ENCODE measurements around the gene TGFA. TPM values are rescaled to one million over a fixed set of nuclear protein-coding genes. Genes with fewer than 3 reads are reported as not detected.

Gene TGFA
- total RNA-seq, 1 experiment from 2014 or later: 50.1 TPM

DNA sequence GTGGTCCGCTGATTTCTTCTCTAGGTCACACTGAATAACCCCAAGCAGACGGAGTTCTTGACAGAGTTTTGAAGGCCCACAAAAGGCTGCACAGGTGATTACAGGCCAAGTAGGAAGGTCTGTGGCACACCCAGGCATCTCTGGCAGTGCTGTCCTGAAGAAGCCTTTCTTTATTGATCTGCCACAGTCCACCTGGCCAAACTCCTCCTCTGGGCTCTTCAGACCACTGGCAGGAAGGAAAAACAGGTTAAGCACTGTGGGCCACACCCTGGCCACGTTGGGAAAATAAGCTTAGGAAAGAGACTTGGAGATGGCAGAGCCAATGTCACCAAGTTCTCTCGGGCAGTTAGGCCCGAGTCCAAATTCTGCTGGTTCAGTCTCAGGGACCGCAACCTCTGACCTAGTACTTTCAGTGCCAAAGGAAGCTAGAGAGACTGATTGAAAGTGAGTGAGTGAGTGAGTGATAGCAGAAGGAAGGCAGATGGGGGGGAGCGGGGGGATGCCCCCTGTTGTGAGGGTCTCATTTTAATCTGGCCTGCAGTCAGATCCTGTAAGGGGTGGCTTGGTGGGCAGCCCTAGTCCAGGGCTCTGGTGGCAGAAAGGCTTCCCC is 102.9 kb downstream of the TGFA start:
- no peaks in the 10 kb centered on the region for H3K79me2 ChIP-seq (ENCODE audit: insufficient read depth, low read length)
- H3K27ac ChIP-seq (ENCODE audit: low read depth, low read length): no peak overlapping the region
- no peaks in the 10 kb centered on the region for H4K20me1 ChIP-seq (ENCODE audit: insufficient read depth)
- ChIA-PET RAD21 (ENCODE audit: low non-redundant PET in 1 of 2, low total read pairs in 2 of 2, uncharacterized antibody in 2 of 2, unreplicated experiment in 2 of 2) (no interaction called here), CTCF (no interaction called here), POLR2A (no interaction called here)
- intact Hi-C loops (cut with micrococcal nuclease): no loop called here
- DNase-seq (ENCODE audit: low read depth, low spot score) (no peak), ATAC-seq (no peak)
- peaks cover 7 to 24% of the 10 kb centered on the region in 2 experiments for H3K36me3 ChIP-seq (ENCODE audit: control insufficient read depth in 1 of 2, insufficient read depth in 2 of 2, low read length in 2 of 2)
- H3K4me1 ChIP-seq (ENCODE audit: control insufficient read depth in 1 of 2, insufficient read depth in 2 of 2, low read length in 2 of 2): no peaks in the 10 kb centered on the region
- H3K27me3 ChIP-seq (ENCODE audit: insufficient read depth, low read length): no peaks in the 10 kb centered on the region
- no peak overlapping the region for H3K9ac ChIP-seq (ENCODE audit: low read length)
- no peaks in the 10 kb centered on the region for H3K9me2 ChIP-seq (ENCODE audit: insufficient read depth)
- no peaks in the 10 kb centered on the region for H3K9me3 ChIP-seq (ENCODE audit: control insufficient read depth in 1 of 2, insufficient read depth in 1 of 2, low read depth in 1 of 2, low read length in 2 of 2)
- H2AFZ ChIP-seq (ENCODE audit: low read depth, low read length, poor library complexity, severe bottlenecking): no peak overlapping the region
- no peak overlapping the region for H3K4me2 ChIP-seq (ENCODE audit: low read length)
- no peak overlapping the region for H3K4me3 ChIP-seq (replicated peaks in 1 of 2; ENCODE audit: low read depth in 1 of 2, low read length in 2 of 2)
- no peak for TF ChIP-seq CBX3 (IDR thresholded peaks at IDR 0.05; ENCODE audit: low read depth)
- no peak for TF ChIP-seq ELF1 (IDR thresholded peaks at IDR 0.05; ENCODE audit: borderline replicate concordance, low read depth)
- TF ChIP-seq, protein P1, sequence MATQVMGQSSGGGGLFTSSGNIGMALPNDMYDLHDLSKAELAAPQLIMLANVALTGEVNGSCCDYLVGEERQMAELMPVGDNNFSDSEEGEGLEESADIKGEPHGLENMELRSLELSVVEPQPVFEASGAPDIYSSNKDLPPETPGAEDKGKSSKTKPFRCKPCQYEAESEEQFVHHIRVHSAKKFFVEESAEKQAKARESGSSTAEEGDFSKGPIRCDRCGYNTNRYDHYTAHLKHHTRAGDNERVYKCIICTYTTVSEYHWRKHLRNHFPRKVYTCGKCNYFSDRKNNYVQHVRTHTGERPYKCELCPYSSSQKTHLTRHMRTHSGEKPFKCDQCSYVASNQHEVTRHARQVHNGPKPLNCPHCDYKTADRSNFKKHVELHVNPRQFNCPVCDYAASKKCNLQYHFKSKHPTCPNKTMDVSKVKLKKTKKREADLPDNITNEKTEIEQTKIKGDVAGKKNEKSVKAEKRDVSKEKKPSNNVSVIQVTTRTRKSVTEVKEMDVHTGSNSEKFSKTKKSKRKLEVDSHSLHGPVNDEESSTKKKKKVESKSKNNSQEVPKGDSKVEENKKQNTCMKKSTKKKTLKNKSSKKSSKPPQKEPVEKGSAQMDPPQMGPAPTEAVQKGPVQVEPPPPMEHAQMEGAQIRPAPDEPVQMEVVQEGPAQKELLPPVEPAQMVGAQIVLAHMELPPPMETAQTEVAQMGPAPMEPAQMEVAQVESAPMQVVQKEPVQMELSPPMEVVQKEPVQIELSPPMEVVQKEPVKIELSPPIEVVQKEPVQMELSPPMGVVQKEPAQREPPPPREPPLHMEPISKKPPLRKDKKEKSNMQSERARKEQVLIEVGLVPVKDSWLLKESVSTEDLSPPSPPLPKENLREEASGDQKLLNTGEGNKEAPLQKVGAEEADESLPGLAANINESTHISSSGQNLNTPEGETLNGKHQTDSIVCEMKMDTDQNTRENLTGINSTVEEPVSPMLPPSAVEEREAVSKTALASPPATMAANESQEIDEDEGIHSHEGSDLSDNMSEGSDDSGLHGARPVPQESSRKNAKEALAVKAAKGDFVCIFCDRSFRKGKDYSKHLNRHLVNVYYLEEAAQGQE (IDR thresholded peaks at IDR 0.05; ENCODE audit: low read depth): no peak
- TF ChIP-seq POLR2A (IDR thresholded peaks at IDR 0.05; ENCODE audit: borderline replicate concordance, extremely low read depth, insufficient read depth, insufficient read length): no peak
- TF ChIP-seq, protein P2, sequence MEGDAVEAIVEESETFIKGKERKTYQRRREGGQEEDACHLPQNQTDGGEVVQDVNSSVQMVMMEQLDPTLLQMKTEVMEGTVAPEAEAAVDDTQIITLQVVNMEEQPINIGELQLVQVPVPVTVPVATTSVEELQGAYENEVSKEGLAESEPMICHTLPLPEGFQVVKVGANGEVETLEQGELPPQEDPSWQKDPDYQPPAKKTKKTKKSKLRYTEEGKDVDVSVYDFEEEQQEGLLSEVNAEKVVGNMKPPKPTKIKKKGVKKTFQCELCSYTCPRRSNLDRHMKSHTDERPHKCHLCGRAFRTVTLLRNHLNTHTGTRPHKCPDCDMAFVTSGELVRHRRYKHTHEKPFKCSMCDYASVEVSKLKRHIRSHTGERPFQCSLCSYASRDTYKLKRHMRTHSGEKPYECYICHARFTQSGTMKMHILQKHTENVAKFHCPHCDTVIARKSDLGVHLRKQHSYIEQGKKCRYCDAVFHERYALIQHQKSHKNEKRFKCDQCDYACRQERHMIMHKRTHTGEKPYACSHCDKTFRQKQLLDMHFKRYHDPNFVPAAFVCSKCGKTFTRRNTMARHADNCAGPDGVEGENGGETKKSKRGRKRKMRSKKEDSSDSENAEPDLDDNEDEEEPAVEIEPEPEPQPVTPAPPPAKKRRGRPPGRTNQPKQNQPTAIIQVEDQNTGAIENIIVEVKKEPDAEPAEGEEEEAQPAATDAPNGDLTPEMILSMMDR (IDR thresholded peaks at IDR 0.05 in 2 of 3, conservative IDR thresholded peaks at IDR 0.05 in 1 of 3; ENCODE audit: borderline replicate concordance in 1 of 3, insufficient read depth in 1 of 3, low read depth in 2 of 3, low read length in 2 of 3): no peak
- TF ChIP-seq SRF (IDR thresholded peaks at IDR 0.05; ENCODE audit: low read depth): no peak
- TF ChIP-seq, protein P3, sequence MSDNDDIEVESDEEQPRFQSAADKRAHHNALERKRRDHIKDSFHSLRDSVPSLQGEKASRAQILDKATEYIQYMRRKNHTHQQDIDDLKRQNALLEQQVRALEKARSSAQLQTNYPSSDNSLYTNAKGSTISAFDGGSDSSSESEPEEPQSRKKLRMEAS (IDR thresholded peaks at IDR 0.05): no peak
- TF ChIP-seq EGR1 (IDR thresholded peaks at IDR 0.05; ENCODE audit: low read depth): no peak
- TF ChIP-seq, protein P4, sequence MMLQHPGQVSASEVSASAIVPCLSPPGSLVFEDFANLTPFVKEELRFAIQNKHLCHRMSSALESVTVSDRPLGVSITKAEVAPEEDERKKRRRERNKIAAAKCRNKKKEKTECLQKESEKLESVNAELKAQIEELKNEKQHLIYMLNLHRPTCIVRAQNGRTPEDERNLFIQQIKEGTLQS (IDR thresholded peaks at IDR 0.05): no peak
- no peak for TF ChIP-seq SIN3A (IDR thresholded peaks at IDR 0.05; ENCODE audit: low read depth)
- TF ChIP-seq SP1 (IDR thresholded peaks at IDR 0.05; ENCODE audit: low read depth): no peak
- no peak for TF ChIP-seq RAD21 (IDR thresholded peaks at IDR 0.05; ENCODE audit: low read depth)
- TF ChIP-seq, protein P5, sequence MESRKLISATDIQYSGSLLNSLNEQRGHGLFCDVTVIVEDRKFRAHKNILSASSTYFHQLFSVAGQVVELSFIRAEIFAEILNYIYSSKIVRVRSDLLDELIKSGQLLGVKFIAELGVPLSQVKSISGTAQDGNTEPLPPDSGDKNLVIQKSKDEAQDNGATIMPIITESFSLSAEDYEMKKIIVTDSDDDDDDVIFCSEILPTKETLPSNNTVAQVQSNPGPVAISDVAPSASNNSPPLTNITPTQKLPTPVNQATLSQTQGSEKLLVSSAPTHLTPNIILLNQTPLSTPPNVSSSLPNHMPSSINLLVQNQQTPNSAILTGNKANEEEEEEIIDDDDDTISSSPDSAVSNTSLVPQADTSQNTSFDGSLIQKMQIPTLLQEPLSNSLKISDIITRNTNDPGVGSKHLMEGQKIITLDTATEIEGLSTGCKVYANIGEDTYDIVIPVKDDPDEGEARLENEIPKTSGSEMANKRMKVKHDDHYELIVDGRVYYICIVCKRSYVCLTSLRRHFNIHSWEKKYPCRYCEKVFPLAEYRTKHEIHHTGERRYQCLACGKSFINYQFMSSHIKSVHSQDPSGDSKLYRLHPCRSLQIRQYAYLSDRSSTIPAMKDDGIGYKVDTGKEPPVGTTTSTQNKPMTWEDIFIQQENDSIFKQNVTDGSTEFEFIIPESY (IDR thresholded peaks at IDR 0.05; ENCODE audit: extremely low read depth, insufficient replicate concordance, low read length): no peak
- no peak for TF ChIP-seq FOSL1 (IDR thresholded peaks at IDR 0.05; ENCODE audit: low read depth)
- no peak for TF ChIP-seq EZH2phosphoT487 (IDR thresholded peaks at IDR 0.05; ENCODE audit: borderline replicate concordance)
- no peak for TF ChIP-seq CEBPB (IDR thresholded peaks at IDR 0.05; ENCODE audit: low read depth)
- TF ChIP-seq ZFX (IDR thresholded peaks at IDR 0.05): no peak
- no peak for TF ChIP-seq ZNF274 (IDR thresholded peaks at IDR 0.05; ENCODE audit: low read depth, low read length)
- no peak for TF ChIP-seq JUND (IDR thresholded peaks at IDR 0.05)
- TF ChIP-seq EZH2 (IDR thresholded peaks at IDR 0.05): no peak
- no TSS peak for BruUV-seq (replicated peaks)

Data from HCT116 (cell line).